ENCODE measurements around the gene PCIF1. TPM values are rescaled to one million over a fixed set of nuclear protein-coding genes. Genes with fewer than 3 reads are reported as not detected.

The PCIF1 gene
- total RNA-seq, 1 donor from 2014 or later = 37.8 TPM

- no peak overlapping the region for H3K4me3 Mint-ChIP-seq (ENCODE audit: low read depth)
- no peak for TF ChIP-seq CTCF (IDR thresholded peaks at IDR 0.05; ENCODE audit: unreplicated experiment)
- H3K9me3 Mint-ChIP-seq (ENCODE audit: low read depth) = no peaks in the 10 kb centered on the region
- H3K27me3 Mint-ChIP-seq = no peaks in the 10 kb centered on the region
- H3K27ac Mint-ChIP-seq = no peak overlapping the region
- H3K4me1 Mint-ChIP-seq (ENCODE audit: low read depth) = peaks cover 7% of the 10 kb centered on the region
- peaks cover 7% of the 10 kb centered on the region for H3K36me3 Mint-ChIP-seq (ENCODE audit: insufficient read depth)
- DNase-seq (ENCODE audit: low spot score, unreplicated experiment) = no peak
Observed at GRCh38 chr20:45893831-45894230, 40.7 kb upstream of the PCIF1 start.

GRCh38 chr20:45894797-45895196 is 39.7 kb upstream of the PCIF1 start:
- Mint-ChIP-seq H3K4me3 (ENCODE audit: low read depth) (no peak overlapping the region), H3K4me1 (ENCODE audit: low read depth) (peaks cover 7% of the 10 kb centered on the region)
- no peak for DNase-seq (ENCODE audit: low spot score, unreplicated experiment)

GRCh38 chr20:45896641-45897161 is 37.8 kb upstream of the PCIF1 start:
- Mint-ChIP-seq H3K36me3 (ENCODE audit: insufficient read depth) (peaks cover 7% of the 10 kb centered on the region), H3K4me3 (ENCODE audit: low read depth) (no peak overlapping the region), H3K4me1 (ENCODE audit: low read depth) (peaks cover 5% of the 10 kb centered on the region), H3K27ac (no peak overlapping the region), H3K27me3 (no peaks in the 10 kb centered on the region), H3K9me3 (ENCODE audit: low read depth) (no peaks in the 10 kb centered on the region)
- no peak for TF ChIP-seq CTCF (IDR thresholded peaks at IDR 0.05; ENCODE audit: unreplicated experiment)
- no peak for DNase-seq (ENCODE audit: low spot score, unreplicated experiment)

More at GRCh38 chr20:45894797-45895196, 39.7 kb upstream of the PCIF1 start:
- Mint-ChIP-seq H3K9me3 (ENCODE audit: low read depth) (no peaks in the 10 kb centered on the region), H3K36me3 (ENCODE audit: insufficient read depth) (peaks cover 7% of the 10 kb centered on the region), H3K27ac (no peak overlapping the region), H3K27me3 (no peaks in the 10 kb centered on the region)
- TF ChIP-seq CTCF (IDR thresholded peaks at IDR 0.05; ENCODE audit: unreplicated experiment) = no peak

DNA sequence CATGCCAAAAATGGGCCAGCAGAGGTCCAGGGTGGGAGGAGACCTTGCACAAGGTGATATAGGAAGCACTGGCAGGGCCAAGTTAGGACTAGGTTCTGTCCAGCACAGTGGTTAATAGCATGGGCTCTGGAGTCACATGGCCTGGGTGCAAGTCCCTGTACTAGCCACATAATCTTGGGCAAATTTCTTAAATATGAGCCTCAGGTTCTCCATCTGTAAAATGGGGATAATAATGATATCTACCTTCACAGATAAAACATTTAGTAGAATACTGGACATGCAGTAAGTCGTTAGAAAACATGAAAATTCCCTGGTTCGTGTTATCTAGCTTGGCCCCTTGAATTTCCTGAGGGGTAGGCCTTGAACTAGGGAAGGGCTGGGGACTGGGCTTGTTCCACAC is 37.2 kb upstream of the PCIF1 start:
- Mint-ChIP-seq H3K27ac (no peak overlapping the region), H3K4me3 (ENCODE audit: low read depth) (no peak overlapping the region), H3K9me3 (ENCODE audit: low read depth) (no peaks in the 10 kb centered on the region), H3K36me3 (ENCODE audit: insufficient read depth) (peaks cover 7% of the 10 kb centered on the region), H3K27me3 (no peaks in the 10 kb centered on the region), H3K4me1 (ENCODE audit: low read depth) (peaks cover 1% of the 10 kb centered on the region)
- TF ChIP-seq CTCF (IDR thresholded peaks at IDR 0.05; ENCODE audit: unreplicated experiment) = no peak
- no peak for DNase-seq (ENCODE audit: low spot score, unreplicated experiment)

DNA sequence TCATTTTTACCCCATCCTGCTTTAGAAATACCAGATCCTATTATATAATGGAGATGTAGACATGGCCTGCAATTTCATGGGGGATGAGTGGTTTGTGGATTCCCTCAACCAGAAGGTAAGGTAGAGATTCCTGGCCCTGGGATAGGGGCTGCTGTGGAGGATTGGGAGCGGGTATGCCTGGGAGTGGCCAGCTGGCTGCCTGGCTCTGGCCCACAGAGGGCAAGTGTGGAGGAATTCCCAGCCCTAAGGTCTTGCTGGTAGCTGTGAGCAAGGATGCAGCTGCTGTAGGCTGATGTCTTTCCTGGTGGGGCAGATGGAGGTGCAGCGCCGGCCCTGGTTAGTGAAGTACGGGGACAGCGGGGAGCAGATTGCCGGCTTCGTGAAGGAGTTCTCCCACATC is 36.8 kb upstream of the PCIF1 start:
- H3K27ac Mint-ChIP-seq = no peak overlapping the region

More for the DNA sequence above, 36.8 kb upstream of the PCIF1 start:
- Mint-ChIP-seq H3K4me3 (ENCODE audit: low read depth) (no peak overlapping the region), H3K9me3 (ENCODE audit: low read depth) (no peaks in the 10 kb centered on the region), H3K27me3 (no peaks in the 10 kb centered on the region), H3K4me1 (ENCODE audit: low read depth) (no peaks in the 10 kb centered on the region), H3K36me3 (ENCODE audit: insufficient read depth) (peaks cover 7% of the 10 kb centered on the region)
- no peak for DNase-seq (ENCODE audit: low spot score, unreplicated experiment)
- TF ChIP-seq CTCF (IDR thresholded peaks at IDR 0.05; ENCODE audit: unreplicated experiment) = no peak
